Endothelial cell of umbilical vein (primary cell): ENCODE results near the gene BAG2. TPM values are rescaled to one million over a fixed set of nuclear protein-coding genes. Genes with fewer than 3 reads are reported as not detected.

Experiments
- BruUV-seq: library from RNA; stranded (reverse); fragments of 400-500 nt; replicated peaks from 2 replicates; lab custom pipeline; 2021; lab: Mats Ljungman, UMichigan
- CTCF ChIA-PET: fragments of 300-600, 350-600 bp; sonication (Branson Sonifier 250); formaldehyde crosslinking; loops from one replicate; lab custom pipeline; 2021; ENCODE audit warnings: antibody characterized with exemption, inconsistent platforms; lab: Charles Lee
- POLR2A ChIA-PET: fragments of 300-600, 350-600 bp; sonication (Branson Sonifier 250); formaldehyde crosslinking; loops from one replicate; lab custom pipeline; 2021; ENCODE audit warnings: antibody characterized with exemption, inconsistent platforms; lab: Charles Lee
- DNase-seq: peaks from one replicate; pipeline ENCODE4 v3.0.0-alpha.2; 2011; ENCODE audit warnings: low read depth, low spot score
- FAIRE-seq: peaks from 2 replicates; lab custom pipeline; 2011; peaks lifted over from hg19 to GRCh38; lab: Jason Lieb, UNC
- H2AFZ ChIP-seq: 2 replicates; pipeline ENCODE4 v1.6.0; 2012; ENCODE audit warnings: low read depth, low read length, control low read depth, inconsistent platforms
- H3K27ac ChIP-seq: 2 replicates; pipeline ENCODE4 v1.5.1; 2011; ENCODE audit warnings: low read depth, mild to moderate bottlenecking, control low read depth, low read length, moderate library complexity; ENCODE audit not compliant: insufficient read depth
- H3K27me3 ChIP-seq, 2 experiments: 2 replicates each; pipeline versions ENCODE4 v1.6.0 to v1.6.1; 2011; ENCODE audit warnings: low read length in 2 of 2, mixed read lengths in 1 of 2; ENCODE audit not compliant: control insufficient read depth in 2 of 2, insufficient read depth in 2 of 2
- H3K36me3 ChIP-seq, 2 experiments: 2 replicates in 1 of 2; 3 replicates in 1 of 2; pipeline ENCODE4 v1.5.1; 2011; ENCODE audit warnings: low read length in 2 of 2, mild to moderate bottlenecking in 1 of 2, moderate library complexity in 1 of 2; ENCODE audit not compliant: control insufficient read depth in 2 of 2, insufficient read depth in 2 of 2; ENCODE audit errors: extremely low read depth in 1 of 2
- H3K4me1 ChIP-seq: 3 replicates; pipeline ENCODE4 v1.5.1; 2011; ENCODE audit warnings: mild to moderate bottlenecking, low read length; ENCODE audit not compliant: control insufficient read depth, insufficient read depth; ENCODE audit errors: extremely low read depth
- H3K4me2 ChIP-seq: 2 replicates; pipeline ENCODE4 v1.6.1; 2011; ENCODE audit warnings: low read length, control low read depth, mixed read lengths; ENCODE audit not compliant: insufficient read depth
- H3K4me3 ChIP-seq, 3 experiments: fragments of 200-600 bp in 1 of 3; sonication (generic), shearing (Covaris generic) in 1 of 3; replicated peaks in 1 of 3; 2 replicates each; pipeline ENCODE4 v1.5.1; 2011 to 2016; ENCODE audit warnings: control low read depth in 3 of 3, low read length in 3 of 3, mild to moderate bottlenecking in 2 of 3, inconsistent platforms in 1 of 3, low read depth in 1 of 3, moderate library complexity in 1 of 3; ENCODE audit not compliant: insufficient read depth in 1 of 3
- H3K79me2 ChIP-seq: 2 replicates; pipeline ENCODE4 v1.6.0; 2012; ENCODE audit warnings: low read length, inconsistent platforms; ENCODE audit not compliant: control insufficient read depth, insufficient read depth
- H3K9ac ChIP-seq: replicated peaks from 2 replicates; pipeline ENCODE3; 2011; ENCODE audit warnings: low read length, control low read depth; ENCODE audit not compliant: insufficient read depth; ENCODE audit errors: extremely low read depth
- H3K9me1 ChIP-seq: replicated peaks from 3 replicates; pipeline ENCODE4 v1.6.0; 2011; ENCODE audit warnings: mild to moderate bottlenecking, low read length; ENCODE audit not compliant: control insufficient read depth, insufficient read depth; ENCODE audit errors: extremely low read depth
- H3K9me3 ChIP-seq: replicated peaks from 2 replicates; pipeline ENCODE4 v1.5.1; 2012; ENCODE audit warnings: low read length, inconsistent platforms; ENCODE audit not compliant: control insufficient read depth, insufficient read depth
- H4K20me1 ChIP-seq: replicated peaks from 2 replicates; pipeline ENCODE3; 2011; ENCODE audit warnings: mild to moderate bottlenecking, low read length; ENCODE audit not compliant: control insufficient read depth, insufficient read depth; ENCODE audit errors: extremely low read depth
- CTCF ChIP-seq, 2 donors: IDR thresholded peaks; 1 replicate in 1 of 2; 2 replicates in 1 of 2; pipeline ENCODE4 v1.5.1; 2011; ENCODE audit warnings: low read length in 2 of 2, mild to moderate bottlenecking in 2 of 2, moderate library complexity in 2 of 2, control low read depth in 1 of 2, inconsistent platforms in 1 of 2, low read depth in 1 of 2; ENCODE audit not compliant: insufficient read depth in 1 of 2; ENCODE audit errors: extremely low read depth in 1 of 2
- EZH2 ChIP-seq: IDR thresholded peaks from 2 replicates; pipeline ENCODE4 v1.6.1; 2012; ENCODE audit warnings: borderline replicate concordance, low read depth, mild to moderate bottlenecking, moderate library complexity, low read length, inconsistent platforms; ENCODE audit not compliant: severe bottlenecking
- FOS ChIP-seq: IDR thresholded peaks from 2 replicates; pipeline ENCODE4 v1.6.1; 2011; ENCODE audit warnings: mild to moderate bottlenecking, low read length, moderate library complexity, borderline replicate concordance; ENCODE audit not compliant: insufficient read depth
- GATA2 ChIP-seq: IDR thresholded peaks from 2 replicates; pipeline ENCODE4 v1.7.0; 2011; ENCODE audit warnings: low read depth, mild to moderate bottlenecking, moderate library complexity, mixed read lengths, low read length; ENCODE audit not compliant: insufficient read length, insufficient read depth
- JUN ChIP-seq: IDR thresholded peaks from 2 replicates; pipeline ENCODE4 v1.6.1; 2011; ENCODE audit warnings: borderline replicate concordance, low read depth; ENCODE audit not compliant: insufficient read length, insufficient read depth
- MAX ChIP-seq: IDR thresholded peaks from 2 replicates; pipeline ENCODE4 v1.6.1; 2011; ENCODE audit not compliant: insufficient read depth, insufficient read length
- MYC ChIP-seq: IDR thresholded peaks from one replicate; pipeline ENCODE4 v1.6.1; 2011; ENCODE audit warnings: mild to moderate bottlenecking, low read depth, low read length
- POLR2A ChIP-seq: IDR thresholded peaks from 2 replicates; pipeline ENCODE4 v1.6.1; 2012; ENCODE audit warnings: low read depth, mild to moderate bottlenecking, control low read depth, low read length
- POLR2AphosphoS5 ChIP-seq: IDR thresholded peaks from 2 replicates; pipeline ENCODE4 v1.6.1; 2012; ENCODE audit warnings: low read depth, mild to moderate bottlenecking, control low read depth, low read length, moderate library complexity; ENCODE audit not compliant: insufficient read depth
- dilution Hi-C: fragments of 300-500 bp; cut with MboI; formaldehyde crosslinking; loops from one replicate; pipeline ENCODE4 v1.15.0; 2019; ENCODE audit warnings: low sequenced_read_pairs; ENCODE audit not compliant: extremely low pct_ligation_motif_present
- intact Hi-C: fragments of 100-400 bp; cut with micrococcal nuclease; formaldehyde crosslinking; loops from one replicate; pipeline ENCODE4 v1.10.0; 2022
- polyA plus RNA-seq, 4 experiments: library from polyadenylated mRNA; depleted of rRNA in 3 of 4; stranded (reverse) in 3 of 4; unstranded in 1 of 4; fragments of >200 nt; gene quantifications; 2 replicates each; pipeline versions ENCODE4 v1.2.1 to v1.2.3, GENCODE V29; 2011 to 2012; ENCODE audit warnings: missing spikeins in 1 of 4
- total RNA-seq: library from RNA; stranded (reverse); gene quantifications from 2 replicates; pipeline ENCODE4 v1.2.3, GENCODE V29; 2021

Gene BAG2
- total and polyA plus RNA-seq, 2 donors (not counting 3 experiments of a cell fraction or from before 2014, with no cell fraction given) = 1.1 to 3.9 TPM

GRCh38 chr6:57147401-57147800 is 24.7 kb upstream of the BAG2 start:
- ChIA-PET POLR2A (no interaction called here), CTCF (interaction anchor here (1.8 kb wide), 1 partner anchor 16 kb away, joined by 5 read pairs; no protein-coding TSS in a partner anchor)
- peaks cover 3 to 9% of the 10 kb centered on the region in 2 experiments for H3K36me3 ChIP-seq
- dilution Hi-C loops = no loop called here
- H3K27ac ChIP-seq = no peak overlapping the region
- BruUV-seq = no TSS peak
- H2AFZ ChIP-seq = no peak overlapping the region
- no peaks in the 10 kb centered on the region for H3K9me3 ChIP-seq
- no peaks in the 10 kb centered on the region for H3K9me1 ChIP-seq
- no peaks in the 10 kb centered on the region for H3K4me1 ChIP-seq
- no peaks in the 10 kb centered on the region for H3K27me3 ChIP-seq
- TF ChIP-seq MYC (no peak), POLR2AphosphoS5 (no peak), EZH2 (no peak), GATA2 (no peak), JUN (no peak), FOS (no peak), POLR2A (no peak), CTCF (IDR thresholded peaks at IDR 0.05; ENCODE audit: extremely low read depth in 1 of 2, insufficient read depth in 1 of 2, low read depth in 1 of 2, low read length in 2 of 2) (no peak), MAX (no peak)
- intact Hi-C loops = no loop called here
- no peaks in the 10 kb centered on the region for H3K79me2 ChIP-seq
- no peak overlapping the region for H3K4me3 ChIP-seq
- no peaks in the 10 kb centered on the region for H4K20me1 ChIP-seq
- FAIRE-seq (no peak), DNase-seq (no peak)
- H3K9ac ChIP-seq = no peak overlapping the region
- no peak overlapping the region for H3K4me2 ChIP-seq
